HEK293 (cell line): ENCODE data around the gene FBXO42.

ENCODE experiments used
- REST ChIP-seq: fragments of 450-650 bp; formaldehyde crosslinking; IDR thresholded peaks from 2 replicates; pipeline ENCODE4 v1.5.1; 2016; ENCODE audit warnings: missing biosample characterization, missing genetic modification characterization
- ZNF514 ChIP-seq: fragments of 450-650 bp; formaldehyde crosslinking; IDR thresholded peaks from 2 replicates; pipeline ENCODE4 v1.5.1; 2016; ENCODE audit warnings: missing biosample characterization, missing genetic modification characterization
- ZNF658 ChIP-seq: fragments of 450-650 bp; formaldehyde crosslinking; IDR thresholded peaks from 2 replicates; pipeline ENCODE4; 2016; ENCODE audit warnings: missing biosample characterization, missing genetic modification characterization
- ZNF660 ChIP-seq: fragments of 450-650 bp; IDR thresholded peaks from 2 replicates; pipeline ENCODE4 v1.5.1; 2018; ENCODE audit warnings: missing biosample characterization, mild to moderate bottlenecking, missing genetic modification characterization
- ZNF830 ChIP-seq: fragments of 450-650 bp; IDR thresholded peaks from 2 replicates; pipeline ENCODE4 v1.5.0; 2018; ENCODE audit warnings: missing biosample characterization, missing genetic modification characterization, low read depth, mild to moderate bottlenecking, moderate library complexity
- TF ChIP-seq, protein P1 (sequence below): fragments of 450-650 bp; formaldehyde crosslinking; IDR thresholded peaks from 2 replicates; pipeline ENCODE4 v1.5.1; 2016; ENCODE audit warnings: missing biosample characterization, missing genetic modification characterization

- TF ChIP-seq ZNF514 (tag by site-specific recombination) (no peak), ZNF660 (no peak), REST (tag by site-specific recombination) (no peak), ZNF658 (tag by site-specific recombination) (no peak), ZNF830 (tag by site-specific recombination) (no peak)
- TF ChIP-seq, protein P1, sequence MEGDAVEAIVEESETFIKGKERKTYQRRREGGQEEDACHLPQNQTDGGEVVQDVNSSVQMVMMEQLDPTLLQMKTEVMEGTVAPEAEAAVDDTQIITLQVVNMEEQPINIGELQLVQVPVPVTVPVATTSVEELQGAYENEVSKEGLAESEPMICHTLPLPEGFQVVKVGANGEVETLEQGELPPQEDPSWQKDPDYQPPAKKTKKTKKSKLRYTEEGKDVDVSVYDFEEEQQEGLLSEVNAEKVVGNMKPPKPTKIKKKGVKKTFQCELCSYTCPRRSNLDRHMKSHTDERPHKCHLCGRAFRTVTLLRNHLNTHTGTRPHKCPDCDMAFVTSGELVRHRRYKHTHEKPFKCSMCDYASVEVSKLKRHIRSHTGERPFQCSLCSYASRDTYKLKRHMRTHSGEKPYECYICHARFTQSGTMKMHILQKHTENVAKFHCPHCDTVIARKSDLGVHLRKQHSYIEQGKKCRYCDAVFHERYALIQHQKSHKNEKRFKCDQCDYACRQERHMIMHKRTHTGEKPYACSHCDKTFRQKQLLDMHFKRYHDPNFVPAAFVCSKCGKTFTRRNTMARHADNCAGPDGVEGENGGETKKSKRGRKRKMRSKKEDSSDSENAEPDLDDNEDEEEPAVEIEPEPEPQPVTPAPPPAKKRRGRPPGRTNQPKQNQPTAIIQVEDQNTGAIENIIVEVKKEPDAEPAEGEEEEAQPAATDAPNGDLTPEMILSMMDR: peak; percentile 40
These were observed 147.5 kb downstream of the FBXO42 start for GRCh38 chr1:16204634-16205333.
